ENCODE data around the gene MTMR1.
A peak's percentile ranks its signal among the peaks of the same experiment; 100 is the strongest.

The MTMR1 gene

GRCh38 chrX:150712619-150713018 lies 19.4 kb downstream of the MTMR1 start:
- Mint-ChIP-seq H3K27me3 (no peaks in the 10 kb centered on the region), H3K27ac (peak overlapping the region; percentile 49), H3K36me3 (ENCODE audit: low read depth) (peaks cover 11% of the 10 kb centered on the region), H3K4me3 (no peak overlapping the region), H3K9me3 (no peaks in the 10 kb centered on the region), H3K4me1 (peaks cover 49% of the 10 kb centered on the region)
- DNase-seq: no peak
- no peak for ATAC-seq

- Mint-ChIP-seq H3K27ac (no peak overlapping the region), H3K27me3 (no peaks in the 10 kb centered on the region)
- DNase-seq: no peak
These were observed 22.0 kb downstream of the MTMR1 start for GRCh38 chrX:150715184-150715583.

DNA sequence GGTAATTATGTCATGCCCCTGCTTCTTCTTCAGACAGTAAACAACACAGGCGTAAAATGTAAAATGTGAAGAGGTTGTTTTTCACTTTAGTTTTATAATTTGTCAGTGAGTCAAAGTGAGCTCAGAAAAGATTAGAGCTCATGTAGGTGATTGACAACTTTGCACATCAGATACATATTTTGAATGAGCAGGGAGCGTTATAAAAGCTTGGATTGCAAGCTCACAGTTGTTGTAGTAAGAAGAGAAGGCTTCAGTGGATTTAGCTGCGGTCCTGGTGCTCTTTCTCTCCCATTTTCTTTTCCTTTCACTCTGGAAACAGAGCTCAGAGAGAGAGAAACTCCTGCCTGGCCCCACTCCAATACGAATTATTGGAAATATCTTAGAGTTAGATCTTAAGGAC lies 26.4 kb downstream of the MTMR1 start:
- Mint-ChIP-seq H3K27me3 (no peaks in the 10 kb centered on the region), H3K4me1 (peaks cover 24% of the 10 kb centered on the region), H3K27ac (no peak overlapping the region), H3K4me3 (no peak overlapping the region), H3K36me3 (ENCODE audit: low read depth) (peaks cover 13% of the 10 kb centered on the region), H3K9me3 (no peaks in the 10 kb centered on the region)
- ATAC-seq (no peak), DNase-seq (no peak)

More at GRCh38 chrX:150715184-150715583, 22.0 kb downstream of the MTMR1 start:
- Mint-ChIP-seq H3K4me1 (peaks cover 30% of the 10 kb centered on the region), H3K4me3 (no peak overlapping the region), H3K9me3 (no peaks in the 10 kb centered on the region), H3K36me3 (ENCODE audit: low read depth) (no peaks in the 10 kb centered on the region)
- ATAC-seq: no peak

DNA sequence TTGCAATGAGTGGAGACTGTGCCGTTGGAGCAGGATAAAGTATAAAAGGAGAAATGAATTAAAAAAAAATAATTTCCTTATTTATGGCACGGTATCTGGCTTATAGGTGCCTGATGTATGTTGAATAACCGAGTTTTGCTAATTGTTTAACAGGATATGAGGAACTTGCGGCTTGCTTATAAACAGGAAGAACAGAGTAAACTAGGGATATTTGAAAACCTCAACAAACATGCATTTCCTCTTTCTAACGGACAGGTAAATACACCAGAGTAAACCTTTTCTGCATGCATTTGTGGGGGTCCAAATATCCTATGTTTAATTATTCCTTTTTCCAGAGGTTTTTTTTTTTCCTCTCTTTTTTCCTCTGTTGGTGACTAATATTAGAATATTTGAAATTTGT lies 36.8 kb downstream of the MTMR1 start:
- peaks cover 13% of the 10 kb centered on the region for H3K4me1 Mint-ChIP-seq
- H3K36me3 Mint-ChIP-seq (ENCODE audit: low read depth): peaks cover 41% of the 10 kb centered on the region
- H3K4me3 Mint-ChIP-seq: no peak overlapping the region
- H3K27me3 Mint-ChIP-seq: no peaks in the 10 kb centered on the region
- no peak for ATAC-seq
- no peak overlapping the region for H3K27ac Mint-ChIP-seq
- DNase-seq: no peak
- no peaks in the 10 kb centered on the region for H3K9me3 Mint-ChIP-seq

DNA sequence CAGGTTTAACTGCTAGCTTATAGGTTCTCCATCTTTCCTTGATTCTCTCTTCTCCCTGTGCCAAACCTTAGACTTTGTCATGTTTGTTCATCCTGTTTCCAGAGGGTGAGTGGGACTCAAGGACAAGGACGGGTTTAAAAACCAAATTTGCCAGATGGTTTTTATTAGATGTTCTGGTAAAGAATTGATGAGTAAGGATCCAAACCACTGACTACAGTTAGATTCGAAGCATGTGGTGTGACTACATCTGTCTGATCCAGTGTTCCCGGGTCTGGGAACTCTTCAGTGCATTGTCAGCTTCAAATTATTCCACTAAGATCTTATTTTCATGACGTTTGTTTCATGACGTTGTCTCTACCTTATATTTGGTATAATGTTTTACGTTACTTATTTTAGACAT lies 37.5 kb downstream of the MTMR1 start:
- H3K4me3 Mint-ChIP-seq: no peak overlapping the region
- H3K4me1 Mint-ChIP-seq: peaks cover 17% of the 10 kb centered on the region
- no peaks in the 10 kb centered on the region for H3K27me3 Mint-ChIP-seq
- H3K9me3 Mint-ChIP-seq: no peaks in the 10 kb centered on the region
- H3K27ac Mint-ChIP-seq: no peak overlapping the region
- no peak for DNase-seq
- no peak for ATAC-seq
- H3K36me3 Mint-ChIP-seq (ENCODE audit: low read depth): peaks cover 45% of the 10 kb centered on the region

DNA sequence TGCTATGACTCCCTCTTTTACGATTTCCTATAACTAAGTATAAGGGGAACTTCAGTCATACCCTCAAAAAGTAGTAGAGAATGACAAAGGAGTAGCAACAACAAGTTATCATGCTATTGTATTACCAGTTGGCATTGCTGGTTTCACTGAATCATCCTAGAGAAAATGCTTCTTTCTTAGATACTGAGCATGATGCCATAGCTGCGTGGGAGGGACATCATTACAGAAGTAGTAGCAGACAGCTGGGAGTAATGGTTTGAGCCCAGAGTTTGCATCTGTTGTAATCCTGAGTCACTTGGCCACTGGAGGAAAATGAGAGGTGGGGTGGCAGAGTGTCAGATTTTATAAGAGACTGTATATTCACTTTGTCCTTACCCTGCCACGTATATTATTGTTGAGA lies 38.6 kb downstream of the MTMR1 start:
- no peak overlapping the region for H3K4me3 Mint-ChIP-seq
- no peaks in the 10 kb centered on the region for H3K9me3 Mint-ChIP-seq
- peaks cover 42% of the 10 kb centered on the region for H3K36me3 Mint-ChIP-seq (ENCODE audit: low read depth)
- peak; percentile 33 for DNase-seq
- peak overlapping the region; percentile 60 for H3K27ac Mint-ChIP-seq
- H3K27me3 Mint-ChIP-seq: no peaks in the 10 kb centered on the region
- H3K4me1 Mint-ChIP-seq: peaks cover 21% of the 10 kb centered on the region
- ATAC-seq: peak; percentile 94

- peaks cover 18% of the 10 kb centered on the region for H3K4me1 Mint-ChIP-seq
- peaks cover 44% of the 10 kb centered on the region for H3K36me3 Mint-ChIP-seq (ENCODE audit: low read depth)
- ATAC-seq (no peak), DNase-seq (no peak)
- H3K27ac Mint-ChIP-seq: peak overlapping the region; percentile 60
- H3K27me3 Mint-ChIP-seq: no peaks in the 10 kb centered on the region
- H3K9me3 Mint-ChIP-seq: no peaks in the 10 kb centered on the region
- peak overlapping the region; percentile 25 for H3K4me3 Mint-ChIP-seq
These were observed 43.3 kb downstream of the MTMR1 start for GRCh38 chrX:150736475-150736874.

DNA sequence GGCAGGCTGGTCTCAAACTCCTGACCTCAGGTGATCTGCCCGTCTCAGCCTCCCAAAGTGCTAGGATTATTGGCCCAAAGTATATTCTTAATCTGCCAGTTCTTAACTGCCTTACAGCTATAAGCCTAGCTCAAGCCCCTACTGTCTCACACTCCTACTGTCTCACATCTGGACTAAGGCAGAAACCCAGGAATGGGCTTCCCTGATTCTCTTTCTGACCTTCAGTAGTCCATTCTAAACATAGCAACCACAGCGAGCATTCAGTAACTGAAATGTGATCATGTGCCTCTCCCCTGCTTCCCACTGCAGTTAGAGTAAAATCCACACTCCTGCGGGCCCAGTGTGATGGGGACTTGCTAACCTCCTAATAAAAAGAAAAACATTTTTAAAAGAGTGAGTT lies 58.9 kb downstream of the MTMR1 start:
- Mint-ChIP-seq H3K4me1 (peaks cover 10% of the 10 kb centered on the region), H3K27me3 (no peaks in the 10 kb centered on the region), H3K9me3 (no peaks in the 10 kb centered on the region), H3K4me3 (no peak overlapping the region), H3K36me3 (ENCODE audit: low read depth) (peaks cover 20% of the 10 kb centered on the region), H3K27ac (no peak overlapping the region)
- DNase-seq (no peak), ATAC-seq (no peak)

DNA sequence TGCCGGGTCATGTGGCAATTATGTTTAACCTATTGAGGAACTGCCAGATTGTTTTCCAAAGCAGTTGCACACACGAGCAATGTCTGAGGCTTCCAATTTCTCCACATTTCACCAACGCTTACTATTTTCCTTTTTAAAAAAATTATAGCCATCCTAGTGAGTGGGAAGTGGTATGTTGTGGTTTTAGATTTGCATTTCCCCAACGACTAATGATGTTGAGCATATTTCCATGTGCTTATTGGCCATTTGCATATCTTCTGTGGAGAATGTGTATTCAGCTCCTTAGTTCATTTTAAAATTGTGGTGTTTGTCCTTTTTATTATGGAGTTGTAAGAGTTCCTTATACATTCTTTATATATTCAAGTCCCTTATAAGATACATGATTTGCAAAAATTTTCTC lies 60.2 kb downstream of the MTMR1 start:
- no peaks in the 10 kb centered on the region for H3K27me3 Mint-ChIP-seq
- no peak overlapping the region for H3K4me3 Mint-ChIP-seq
- no peak overlapping the region for H3K27ac Mint-ChIP-seq
- peaks cover 10% of the 10 kb centered on the region for H3K4me1 Mint-ChIP-seq
- H3K36me3 Mint-ChIP-seq (ENCODE audit: low read depth): peaks cover 21% of the 10 kb centered on the region
- ATAC-seq: no peak
- DNase-seq: no peak
- no peaks in the 10 kb centered on the region for H3K9me3 Mint-ChIP-seq

DNA sequence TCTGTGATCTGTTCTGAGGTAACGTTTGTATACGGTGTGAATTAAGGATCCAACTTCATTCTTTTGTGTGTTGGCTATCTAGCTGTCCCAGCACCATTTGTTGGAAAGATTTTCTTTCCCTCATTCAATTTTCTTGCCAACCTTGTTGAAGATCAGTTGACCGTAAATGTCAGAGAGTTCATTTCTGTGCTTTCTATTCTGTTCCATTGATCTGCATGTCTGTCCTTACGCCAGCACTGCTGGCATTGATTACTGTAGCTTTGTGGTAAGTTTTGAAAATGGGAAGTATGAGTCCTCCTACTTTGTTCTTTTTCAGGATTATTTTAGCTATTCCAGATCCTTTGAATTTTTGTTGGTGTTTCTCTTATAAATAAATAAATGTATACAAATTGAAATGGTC lies 60.8 kb downstream of the MTMR1 start:
- Mint-ChIP-seq H3K9me3 (no peaks in the 10 kb centered on the region), H3K4me3 (no peak overlapping the region), H3K36me3 (ENCODE audit: low read depth) (peaks cover 21% of the 10 kb centered on the region), H3K4me1 (peaks cover 10% of the 10 kb centered on the region), H3K27me3 (no peaks in the 10 kb centered on the region), H3K27ac (no peak overlapping the region)
- ATAC-seq: no peak
- DNase-seq: no peak

DNA sequence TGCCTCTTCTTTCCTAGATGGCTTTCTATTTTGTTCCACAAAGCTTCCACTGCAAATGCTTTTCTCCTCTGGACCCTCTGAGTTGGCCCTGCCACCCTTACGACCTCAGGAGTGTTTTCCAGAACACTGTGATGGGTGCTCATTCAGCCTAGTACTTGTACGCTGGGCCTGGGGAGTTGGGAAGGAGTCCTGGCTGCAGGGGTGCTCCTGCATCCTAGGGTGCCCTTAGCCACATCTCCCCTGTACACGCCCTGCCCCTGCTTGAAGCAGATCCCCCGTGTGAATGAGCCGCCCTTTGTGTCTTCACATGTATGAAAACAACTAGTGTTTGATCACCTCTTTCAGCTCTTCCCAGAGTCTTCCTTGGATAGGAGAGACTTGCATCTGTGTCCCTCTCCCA lies 64.2 kb downstream of the MTMR1 start:
- ATAC-seq (no peak), DNase-seq (no peak)
- Mint-ChIP-seq H3K4me1 (peaks cover 10% of the 10 kb centered on the region), H3K27me3 (no peaks in the 10 kb centered on the region), H3K4me3 (no peak overlapping the region), H3K36me3 (ENCODE audit: low read depth) (peaks cover 16% of the 10 kb centered on the region), H3K9me3 (no peaks in the 10 kb centered on the region), H3K27ac (no peak overlapping the region)

DNA sequence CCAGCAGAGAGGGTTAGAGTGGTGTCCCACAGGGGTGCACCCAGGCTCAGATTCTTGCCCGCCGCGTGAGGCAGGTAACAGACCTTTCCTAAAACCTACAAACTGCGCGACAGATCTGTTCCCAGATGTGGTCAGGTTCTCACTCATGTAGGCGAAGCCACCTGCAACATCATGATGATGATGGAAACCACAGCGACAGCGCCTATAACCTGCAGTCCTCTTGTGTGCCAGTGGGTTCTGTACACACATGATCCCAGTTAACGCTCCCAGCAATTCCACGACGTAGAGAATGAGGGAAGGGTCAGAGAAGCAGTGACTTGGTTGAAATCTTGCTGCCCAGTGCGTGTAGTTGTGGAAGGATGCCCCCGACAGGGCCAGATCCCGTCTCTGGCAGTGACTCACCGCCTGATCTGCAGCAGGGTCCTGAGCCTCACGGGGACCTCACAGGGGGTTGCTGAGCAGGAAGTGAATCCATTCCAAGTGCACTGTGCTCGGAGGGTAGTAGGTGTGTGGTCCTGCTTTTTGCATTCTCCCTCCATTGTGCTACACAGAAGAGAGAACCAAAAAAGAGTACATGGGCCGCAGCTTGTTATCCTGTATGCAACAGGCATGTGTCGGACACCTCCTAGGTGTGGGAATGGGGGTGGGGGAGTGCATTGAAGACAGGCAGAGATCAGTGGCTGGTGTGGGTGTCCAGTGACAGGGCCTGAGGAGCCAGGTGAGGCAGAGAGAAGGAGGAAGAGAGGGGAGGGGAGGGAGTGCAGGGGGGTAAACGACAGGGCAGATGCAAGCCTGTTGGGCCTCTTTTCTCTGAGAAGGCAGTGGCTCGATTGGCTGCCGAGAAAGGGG lies 66.6 kb downstream of the MTMR1 start:
- no peaks in the 10 kb centered on the region for H3K27me3 Mint-ChIP-seq
- H3K9me3 Mint-ChIP-seq: no peaks in the 10 kb centered on the region

GRCh38 chrX:150761176-150761818 lies 68.1 kb downstream of the MTMR1 start:
- H3K4me3 Mint-ChIP-seq: no peak overlapping the region
- no peak for ATAC-seq
- no peak for DNase-seq

More for the DNA sequence above, 66.6 kb downstream of the MTMR1 start:
- Mint-ChIP-seq H3K36me3 (ENCODE audit: low read depth) (peaks cover 8% of the 10 kb centered on the region), H3K4me3 (no peak overlapping the region), H3K27ac (no peak overlapping the region), H3K4me1 (peaks cover 4% of the 10 kb centered on the region)
- ATAC-seq (no peak), DNase-seq (no peak)

DNA sequence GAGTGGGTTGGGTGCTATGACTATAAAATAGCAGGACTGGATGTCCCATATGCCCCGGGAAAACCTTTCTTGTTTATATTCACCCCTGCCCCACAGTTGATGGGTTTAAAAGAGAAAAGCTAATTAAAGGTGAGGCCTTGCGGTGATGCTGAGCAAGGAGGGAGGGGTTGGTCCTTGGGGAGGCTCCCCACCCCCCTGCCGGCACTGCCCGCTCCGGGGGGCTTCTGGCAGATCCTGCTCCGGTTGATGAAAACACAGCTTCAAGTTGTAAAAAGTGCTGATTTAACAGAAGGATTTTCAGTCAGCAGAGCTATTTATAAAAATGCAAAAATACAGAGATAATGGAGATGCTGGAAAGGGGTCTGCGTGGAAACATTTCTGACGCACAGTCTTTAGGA lies 68.6 kb downstream of the MTMR1 start:
- ATAC-seq (no peak), DNase-seq (no peak)
- Mint-ChIP-seq H3K4me3 (no peak overlapping the region), H3K9me3 (no peaks in the 10 kb centered on the region), H3K4me1 (no peaks in the 10 kb centered on the region), H3K36me3 (ENCODE audit: low read depth) (peaks cover 7% of the 10 kb centered on the region), H3K27me3 (no peaks in the 10 kb centered on the region), H3K27ac (no peak overlapping the region)

More at GRCh38 chrX:150761176-150761818, 68.1 kb downstream of the MTMR1 start:
- Mint-ChIP-seq H3K9me3 (no peaks in the 10 kb centered on the region), H3K27me3 (no peaks in the 10 kb centered on the region), H3K36me3 (ENCODE audit: low read depth) (peaks cover 4% of the 10 kb centered on the region), H3K27ac (no peak overlapping the region), H3K4me1 (no peaks in the 10 kb centered on the region)
